ENCODE data around the gene ETFDH.

DNA sequence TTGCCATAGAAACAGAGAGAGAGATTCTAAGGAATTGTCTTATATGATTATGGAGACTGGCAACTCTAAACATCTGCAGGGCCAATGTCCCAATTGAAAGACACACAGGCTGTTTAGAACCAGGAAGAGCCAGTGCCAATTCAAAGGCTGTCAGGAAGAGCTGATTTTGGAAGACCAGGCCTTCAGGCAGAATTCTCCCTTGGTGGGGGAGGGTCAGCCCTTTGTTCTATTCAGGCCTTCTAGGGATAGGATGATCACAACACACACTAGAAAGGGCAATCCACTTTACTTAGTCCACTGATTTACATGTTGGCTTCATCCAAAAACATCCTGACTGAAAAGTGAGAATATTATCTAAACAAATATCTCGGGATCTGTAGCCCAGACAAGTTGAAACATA is 15.7 kb upstream of the ETFDH start:
- TF ChIP-seq CTCF (IDR thresholded peaks at IDR 0.05; ENCODE audit: low read depth, low read length) (no peak), EZH2phosphoT487 (IDR thresholded peaks at IDR 0.05; ENCODE audit: low read depth) (no peak)

Measured in OCI-LY3 (cell line).